Urinary bladder (tissue), 4 donors: Measurements from ENCODE around the gene PAH. TPM values are rescaled to one million over a fixed set of nuclear protein-coding genes. Genes with fewer than 3 reads are reported as not detected.

ENCODE experiments used
- DNase-seq: peaks from one replicate; pipeline ENCODE4 v3.0.0-alpha.2; 2015; ENCODE audit errors: extremely low spot score
- H3K27ac ChIP-seq: one replicate; pipeline ENCODE4 v1.5.1; 2013; ENCODE audit warnings: low read depth, mild to moderate bottlenecking, moderate library complexity
- H3K36me3 ChIP-seq: one replicate; pipeline ENCODE4 v1.6.1; 2013; ENCODE audit warnings: mild to moderate bottlenecking, moderate library complexity; ENCODE audit not compliant: insufficient read depth
- H3K4me1 ChIP-seq: one replicate; pipeline ENCODE4 v1.6.1; 2013; ENCODE audit warnings: mild to moderate bottlenecking, moderate library complexity; ENCODE audit not compliant: insufficient read depth
- H3K4me3 ChIP-seq: one replicate; pipeline ENCODE4 v1.5.1; 2013; ENCODE audit warnings: low read depth, low read length
- WGBS: extraction: QIAGEN DNeasy Blood & Tissue Kit; methylation state at CpG from one replicate; pipeline ENCODE4 v1.1.7; 2013; 5-methylcytosine and 5-hydroxymethylcytosine counted together
- polyA plus RNA-seq: library from polyadenylated mRNA; stranded (reverse); fragments of 200-250 nt; gene quantifications from one replicate; pipeline ENCODE4 v1.2.3, GENCODE V29; 2013
- total RNA-seq: library from RNA; depleted of rRNA; stranded (reverse); fragments of >200 nt; gene quantifications from one replicate; pipeline ENCODE4 v1.2.3, GENCODE V29; 2014
- donor health status: healthy with polysubstance abuse.
- donor health status: healthy.

The PAH gene
- total and polyA plus RNA-seq, 2 donors = 0.37 to 2.3 TPM

GRCh38 chr12:102927220-102927619 is 10.2 kb upstream of the PAH start:
- no peaks in the 10 kb centered on the region for H3K4me1 ChIP-seq
- DNase-seq = no peak
- no peak overlapping the region for H3K4me3 ChIP-seq
- H3K27ac ChIP-seq = no peak overlapping the region
- no peaks in the 10 kb centered on the region for H3K36me3 ChIP-seq

GRCh38 chr12:102921240-102921639 is 4.2 kb upstream of the PAH start:
- H3K4me3 ChIP-seq = no peak overlapping the region
- DNase-seq = no peak
- no peaks in the 10 kb centered on the region for H3K4me1 ChIP-seq
- no peaks in the 10 kb centered on the region for H3K36me3 ChIP-seq
- no peak overlapping the region for H3K27ac ChIP-seq

- H3K4me3 ChIP-seq = no peak overlapping the region
- no peaks in the 10 kb centered on the region for H3K4me1 ChIP-seq
- no peaks in the 10 kb centered on the region for H3K36me3 ChIP-seq
- no peak for DNase-seq
- H3K27ac ChIP-seq = no peak overlapping the region
Observed at GRCh38 chr12:102920271-102920670, 3.2 kb upstream of the PAH start.

- no peaks in the 10 kb centered on the region for H3K4me1 ChIP-seq
- no peak for DNase-seq
- H3K36me3 ChIP-seq = no peaks in the 10 kb centered on the region
- H3K4me3 ChIP-seq = no peak overlapping the region
- H3K27ac ChIP-seq = no peak overlapping the region
- 52% methylated on average over 2 of the region's 2 CpGs for WGBS
Observed at GRCh38 chr12:102918840-102919239, 1.8 kb upstream of the PAH start.

GRCh38 chr12:102916252-102917025 is 605 bp downstream of the PAH start:
- DNase-seq = no peak
- H3K27ac ChIP-seq = no peak overlapping the region
- WGBS = 48% methylated on average over 5 of the region's 5 CpGs
- H3K4me1 ChIP-seq = no peaks in the 10 kb centered on the region
- H3K4me3 ChIP-seq = no peak overlapping the region
- no peaks in the 10 kb centered on the region for H3K36me3 ChIP-seq

GRCh38 chr12:102913453-102914226 is 3.4 kb downstream of the PAH start:
- no peak for DNase-seq
- Histone ChIP-seq H3K36me3 (no peaks in the 10 kb centered on the region), H3K4me1 (no peaks in the 10 kb centered on the region), H3K4me3 (no peak overlapping the region), H3K27ac (no peak overlapping the region)
- 77% methylated on average over 2 of the region's 2 CpGs for WGBS

GRCh38 chr12:102912258-102912657 is 4.8 kb downstream of the PAH start:
- no peaks in the 10 kb centered on the region for H3K4me1 ChIP-seq
- no peak overlapping the region for H3K27ac ChIP-seq
- no peaks in the 10 kb centered on the region for H3K36me3 ChIP-seq
- no peak for DNase-seq
- 83% methylated on average over 2 of the region's 2 CpGs for WGBS
- no peak overlapping the region for H3K4me3 ChIP-seq

- no peaks in the 10 kb centered on the region for H3K36me3 ChIP-seq
- no peaks in the 10 kb centered on the region for H3K4me1 ChIP-seq
- no peak for DNase-seq
- no peak overlapping the region for H3K4me3 ChIP-seq
- WGBS = 76% methylated on average over 3 of the region's 3 CpGs
- no peak overlapping the region for H3K27ac ChIP-seq
Observed at GRCh38 chr12:102911320-102911719, 5.7 kb downstream of the PAH start.

- Histone ChIP-seq H3K4me3 (no peak overlapping the region), H3K36me3 (no peaks in the 10 kb centered on the region), H3K27ac (no peak overlapping the region), H3K4me1 (no peaks in the 10 kb centered on the region)
- WGBS = 86% methylated on average over 4 of the region's 4 CpGs
- no peak for DNase-seq
Observed at GRCh38 chr12:102910792-102911191, 6.3 kb downstream of the PAH start.

GRCh38 chr12:102910137-102910536 is 6.9 kb downstream of the PAH start:
- Histone ChIP-seq H3K4me1 (no peaks in the 10 kb centered on the region), H3K27ac (no peak overlapping the region), H3K36me3 (no peaks in the 10 kb centered on the region), H3K4me3 (no peak overlapping the region)
- no peak for DNase-seq
- 91% methylated on average over 7 of the region's 7 CpGs for WGBS

GRCh38 chr12:102907918-102908317 is 9.1 kb downstream of the PAH start:
- no peak overlapping the region for H3K27ac ChIP-seq
- no peak overlapping the region for H3K4me3 ChIP-seq
- WGBS = 76% methylated on average over 4 of the region's 4 CpGs
- no peak for DNase-seq
- H3K4me1 ChIP-seq = no peaks in the 10 kb centered on the region
- no peaks in the 10 kb centered on the region for H3K36me3 ChIP-seq

GRCh38 chr12:102905229-102905628 is 11.8 kb downstream of the PAH start:
- Histone ChIP-seq H3K4me1 (no peaks in the 10 kb centered on the region), H3K27ac (no peak overlapping the region), H3K36me3 (no peaks in the 10 kb centered on the region), H3K4me3 (no peak overlapping the region)
- no peak for DNase-seq
- 79% methylated on average over 3 of the region's 3 CpGs for WGBS

GRCh38 chr12:102903337-102904007 is 13.6 kb downstream of the PAH start:
- H3K36me3 ChIP-seq = no peaks in the 10 kb centered on the region
- H3K4me3 ChIP-seq = no peak overlapping the region
- DNase-seq = no peak
- 68% methylated on average over 1 of the region's 1 CpG for WGBS
- no peak overlapping the region for H3K27ac ChIP-seq
- no peaks in the 10 kb centered on the region for H3K4me1 ChIP-seq

GRCh38 chr12:102902093-102902492 is 15.0 kb downstream of the PAH start:
- no peak overlapping the region for H3K27ac ChIP-seq
- H3K4me3 ChIP-seq = no peak overlapping the region
- WGBS = 76% methylated on average over 3 of the region's 3 CpGs
- H3K36me3 ChIP-seq = no peaks in the 10 kb centered on the region
- no peak for DNase-seq
- no peaks in the 10 kb centered on the region for H3K4me1 ChIP-seq
